Naive thymus-derived CD4-positive, alpha-beta T cell (primary cell): ENCODE measurements around the gene FKBP9. TPM values are rescaled to one million over a fixed set of nuclear protein-coding genes. Genes with fewer than 3 reads are reported as not detected.
"Not testable (repeated sequence)": the region's sequence is repeated elsewhere in the genome, so short reads cannot be mapped to it uniquely, and the experiment has no call there.

Experiments used
- ATAC-seq: fragments of 150-1000 bp; cut with Tn5 transposase; 2 replicates; pipeline ENCODE4 v1.10.0; 2021; ENCODE audit warnings: mild to moderate bottlenecking, moderate library complexity
- CTCF ChIA-PET: fragments of 350-600 bp; sonication (Branson Sonifier 250); formaldehyde crosslinking; loops from one replicate; lab custom pipeline; 2021; ENCODE audit warnings: antibody characterized with exemption; lab: Charles Lee
- POLR2A ChIA-PET: fragments of 350-600 bp; sonication (Branson Sonifier 250); formaldehyde crosslinking; loops from one replicate; lab custom pipeline; 2021; ENCODE audit warnings: antibody characterized with exemption, inconsistent platforms; lab: Charles Lee
- DNase-seq, 9 donors: peaks; one replicate each; pipeline versions ENCODE4 v3.0.0 to v3.0.0-alpha.2; 2020 to 2022; ENCODE audit warnings: mixed read lengths in 1 of 9
- H3K27ac ChIP-seq: one replicate; pipeline ENCODE4 v1.7.0; 2013; ENCODE audit warnings: mild to moderate bottlenecking, low read depth, low read length, moderate library complexity
- H3K27me3 ChIP-seq, 2 donors: one replicate each; pipeline ENCODE4 v1.7.0; 2013; ENCODE audit warnings: low read length in 2 of 2, mild to moderate bottlenecking in 2 of 2, moderate library complexity in 2 of 2; ENCODE audit not compliant: control insufficient read depth in 2 of 2, insufficient read depth in 2 of 2
- H3K36me3 ChIP-seq, 3 experiments: 1 replicate in 2 of 3; 2 replicates in 1 of 3; pipeline ENCODE4 v1.7.0; 2013; ENCODE audit warnings: low read length in 3 of 3, mild to moderate bottlenecking in 3 of 3, moderate library complexity in 1 of 3; ENCODE audit not compliant: insufficient read depth in 3 of 3, control insufficient read depth in 2 of 3
- H3K4me1 ChIP-seq, 2 donors: one replicate each; pipeline ENCODE4 v1.7.0; 2013; ENCODE audit warnings: low read length in 2 of 2, mild to moderate bottlenecking in 2 of 2, moderate library complexity in 1 of 2; ENCODE audit not compliant: control insufficient read depth in 2 of 2, insufficient read depth in 2 of 2
- H3K4me3 ChIP-seq: 2 replicates; pipeline ENCODE4 v1.7.0; 2013; ENCODE audit warnings: mild to moderate bottlenecking, low read length
- H3K9me3 ChIP-seq, 3 experiments: 1 replicate in 2 of 3; 2 replicates in 1 of 3; pipeline ENCODE4 v1.7.0; 2013; ENCODE audit warnings: low read length in 3 of 3; ENCODE audit not compliant: control insufficient read depth in 2 of 3
- H3K27ac Mint-ChIP-seq, 9 donors: one replicate each; pipeline ENCODE4 v1.8.0; 2020 to 2022; ENCODE audit warnings: mixed read lengths in 9 of 9, mild to moderate bottlenecking in 8 of 9, moderate library complexity in 5 of 9, inconsistent platforms in 2 of 9
- H3K27me3 Mint-ChIP-seq, 5 donors: one replicate each; pipeline ENCODE4 v1.8.0; 2021 to 2022; ENCODE audit warnings: mixed read lengths in 5 of 5, mild to moderate bottlenecking in 1 of 5
- H3K36me3 Mint-ChIP-seq, 5 donors: one replicate each; pipeline ENCODE4 v1.8.0; 2020 to 2022; ENCODE audit warnings: mixed read lengths in 5 of 5, mild to moderate bottlenecking in 3 of 5, inconsistent platforms in 1 of 5
- H3K4me1 Mint-ChIP-seq, 7 donors: one replicate each; pipeline ENCODE4 v1.8.0; 2020 to 2022; ENCODE audit warnings: mixed read lengths in 7 of 7, mild to moderate bottlenecking in 3 of 7, inconsistent platforms in 1 of 7
- H3K4me3 Mint-ChIP-seq, 10 donors: one replicate each; pipeline ENCODE4 v1.8.0; 2020 to 2022; ENCODE audit warnings: mild to moderate bottlenecking in 10 of 10, mixed read lengths in 10 of 10, moderate library complexity in 6 of 10, inconsistent platforms in 2 of 10
- H3K9me3 Mint-ChIP-seq, 11 donors: one replicate each; pipeline ENCODE4 v1.8.0; 2020 to 2022; ENCODE audit warnings: mixed read lengths in 11 of 11, mild to moderate bottlenecking in 4 of 11, inconsistent platforms in 1 of 11, moderate library complexity in 1 of 11
- intact Hi-C, 2 donors: fragments of 100-400 bp; cut with micrococcal nuclease; formaldehyde crosslinking; loops; one replicate each; pipeline ENCODE4 v1.15.1; 2023
- polyA plus RNA-seq, 2 donors: library from polyadenylated mRNA; unstranded; fragments of 300-500 nt; fragmentation: Illumina TruSeq; gene quantifications; one replicate each; pipeline ENCODE4 v1.2.3, GENCODE V29; 2021
- total RNA-seq, 6 experiments: library from RNA in 5 of 6; stranded (reverse) in 5 of 6; gene quantifications; 1 replicate in 5 of 6; 2 replicates in 1 of 6; pipeline ENCODE4 v1.2.3 and lab custom pipeline; 2021 to 2026

Gene FKBP9
- total and polyA plus RNA-seq, 7 experiments from 2014 or later = 0.22 to 3.4 (median 0.64) TPM; not detected in 1

DNA sequence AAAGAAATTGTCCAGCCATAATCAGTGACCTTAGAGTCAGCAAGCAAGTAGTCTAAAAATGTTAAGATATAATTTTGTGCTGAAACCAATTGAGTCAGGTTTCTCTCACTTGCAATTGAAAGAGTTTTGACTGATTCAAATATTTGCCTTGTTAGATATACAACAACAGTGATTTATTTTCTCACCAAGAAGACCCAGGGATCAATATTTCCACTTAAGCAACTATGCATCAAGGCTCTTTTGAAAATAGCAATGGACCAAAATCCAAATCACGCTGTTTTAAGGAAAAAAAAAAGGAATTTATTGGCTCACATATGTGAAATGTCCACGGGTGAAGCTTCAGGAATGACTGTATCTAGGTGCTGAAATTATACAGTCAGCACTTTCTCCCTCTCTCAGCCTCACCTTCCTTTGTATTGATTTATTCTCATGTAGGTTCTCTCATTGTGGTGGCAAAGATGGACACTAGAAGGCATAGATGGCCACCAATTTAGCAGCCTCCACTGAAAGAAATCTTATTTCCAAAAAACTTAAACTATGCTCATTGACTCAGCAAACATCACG, 9.7 kb upstream of the FKBP9 start:
- POLR2A ChIA-PET = no interaction called here

GRCh38 chr7:32948202-32948601, 9.0 kb upstream of the FKBP9 start:
- Mint-ChIP-seq H3K27ac (no peak overlapping the region), H3K4me3 (no peak overlapping the region), H3K9me3 (peaks cover 1 to 26% (median 13%) of the 10 kb centered on the region in 11 donors), H3K4me1 (peaks cover 0 to 6% (median 0%) of the 10 kb centered on the region in 7 donors), H3K36me3 (peaks cover 0 to 16% (median 9%) of the 10 kb centered on the region in 5 donors), H3K27me3 (peaks cover 0 to 10% (median 3%) of the 10 kb centered on the region in 5 donors)
- intact Hi-C loops = no loop called here
- ChIA-PET CTCF (interaction anchor here (8.7 kb wide), 1 partner anchor 102 kb away, joined by 134 read pairs; no protein-coding TSS in a partner anchor), POLR2A (no interaction called here)
- Histone ChIP-seq H3K9me3 (peaks cover 0 to 11% (median 0%) of the 10 kb centered on the region in 3 experiments), H3K27me3 (no peaks in the 10 kb centered on the region), H3K36me3 (no peaks in the 10 kb centered on the region), H3K27ac (no peak overlapping the region), H3K4me1 (peaks cover 0 to 1% of the 10 kb centered on the region in 2 donors), H3K4me3 (no peak overlapping the region)
- DNase-seq = no peak
- no peak for ATAC-seq

More for the DNA sequence above, 9.7 kb upstream of the FKBP9 start:
- intact Hi-C loops = no loop called here
- Histone ChIP-seq H3K27me3 (no peaks in the 10 kb centered on the region), H3K4me1 (peaks cover 0 to 3% of the 10 kb centered on the region in 2 donors), H3K9me3 (peaks cover 0 to 11% (median 0%) of the 10 kb centered on the region in 3 experiments), H3K36me3 (no peaks in the 10 kb centered on the region), H3K4me3 (no peak overlapping the region), H3K27ac (no peak overlapping the region)
- CTCF ChIA-PET = interaction anchor here (8.7 kb wide), 1 partner anchor 101 kb away, joined by 134 read pairs; no protein-coding TSS in a partner anchor
- Mint-ChIP-seq H3K9me3 (peaks cover 1 to 26% (median 13%) of the 10 kb centered on the region in 11 donors), H3K36me3 (peaks cover 0 to 16% (median 9%) of the 10 kb centered on the region in 5 donors), H3K4me1 (peaks cover 0 to 6% (median 0%) of the 10 kb centered on the region in 7 donors), H3K4me3 (no peak overlapping the region), H3K27me3 (peaks cover 0 to 10% (median 3%) of the 10 kb centered on the region in 5 donors), H3K27ac (no peak overlapping the region)
- DNase-seq = no peak
- no peak for ATAC-seq

- Mint-ChIP-seq H3K36me3 (peaks cover under 1 to 10% (median 7%) of the 10 kb centered on the region in 5 donors), H3K27ac (no peak overlapping the region), H3K4me1 (peaks cover under 1 to 2% (median under 1%) of the 10 kb centered on the region in 7 donors), H3K27me3 (peaks cover 5 to 22% (median 13%) of the 10 kb centered on the region in 5 donors), H3K9me3 (peaks cover 0 to 19% (median 9%) of the 10 kb centered on the region in 11 donors), H3K4me3 (no peak overlapping the region)
- DNase-seq (no peak), ATAC-seq (no peak)
- H3K27me3 ChIP-seq = no peaks in the 10 kb centered on the region
- POLR2A ChIA-PET = no interaction called here
- H3K36me3 ChIP-seq = no peaks in the 10 kb centered on the region
- H3K9me3 ChIP-seq = peaks cover 0 to 11% (median 0%) of the 10 kb centered on the region in 3 experiments
- intact Hi-C loops = no loop called here
- H3K4me3 ChIP-seq = no peak overlapping the region
- CTCF ChIA-PET = no interaction called here
- no peak overlapping the region for H3K27ac ChIP-seq
- no peaks in the 10 kb centered on the region for H3K4me1 ChIP-seq
Observed at GRCh38 chr7:32952876-32953275, 4.4 kb upstream of the FKBP9 start.

DNA sequence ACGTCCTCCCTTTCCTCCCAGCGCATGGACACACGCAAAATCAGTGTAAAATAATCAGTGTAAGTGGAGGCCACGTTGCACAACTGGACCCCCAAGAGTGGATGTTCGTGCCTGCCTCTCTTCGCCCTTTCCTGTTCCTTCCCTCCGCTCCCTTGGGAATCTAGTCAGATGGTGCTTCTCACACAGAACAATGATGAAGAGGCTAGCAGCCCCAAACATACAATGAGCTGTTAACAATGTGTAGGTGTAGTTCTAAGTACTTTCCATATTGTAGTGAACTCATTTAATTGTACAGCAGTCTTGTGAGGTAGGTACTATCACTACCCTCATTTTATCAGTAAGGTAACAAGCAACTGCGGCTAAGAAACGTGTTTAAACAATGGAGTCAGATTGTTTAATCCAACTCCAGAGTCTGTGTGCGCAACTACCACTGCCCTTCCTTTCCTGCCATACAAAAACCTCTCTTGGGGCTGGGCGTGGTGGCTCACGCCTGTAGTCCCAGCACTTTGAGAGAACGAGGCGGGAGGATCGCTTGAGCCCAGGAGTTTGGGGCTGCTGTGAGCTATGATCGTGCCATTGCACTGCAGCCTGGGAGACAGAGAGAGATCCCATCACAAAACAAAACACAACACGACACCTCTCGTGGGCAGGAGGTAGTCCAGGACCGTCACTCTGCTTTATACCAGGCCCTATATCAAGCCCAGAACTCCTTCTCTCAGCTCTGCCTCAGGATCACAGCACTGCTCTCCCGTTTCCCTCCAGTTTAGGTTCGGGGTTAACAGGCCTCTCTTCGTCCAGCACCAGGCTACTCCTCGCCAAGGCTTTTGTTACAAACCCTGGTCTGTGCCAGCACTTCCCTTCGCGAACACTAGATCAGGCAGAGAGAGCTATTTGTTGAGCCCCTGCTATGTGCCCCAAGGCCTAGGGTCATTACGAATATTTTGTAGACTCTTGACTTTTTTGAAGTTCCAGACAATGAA, 1.1 kb downstream of the FKBP9 start:
- H3K4me1 Mint-ChIP-seq = peaks cover 4 to 7% (median 5%) of the 10 kb centered on the region in 7 donors
- intact Hi-C loops = no loop called here
- Histone ChIP-seq H3K9me3 (no peaks in the 10 kb centered on the region), H3K4me1 (no peaks in the 10 kb centered on the region), H3K36me3 (no peaks in the 10 kb centered on the region), H3K27me3 (no peaks in the 10 kb centered on the region), H3K4me3 (no peak overlapping the region), H3K27ac (no peak overlapping the region)
- peak overlapping the region; percentile 73 to 85 (median 79) for H3K4me3 Mint-ChIP-seq
- no peak overlapping the region for H3K27ac Mint-ChIP-seq
- POLR2A ChIA-PET = no interaction called here
- peaks cover 28 to 45% (median 34%) of the 10 kb centered on the region in 5 donors for H3K27me3 Mint-ChIP-seq
- ATAC-seq (no peak), DNase-seq (no peak)
- CTCF ChIA-PET = interaction anchor here (0.6 to 0.9 kb wide), 3 partner anchors 112 to 159 kb away, joined by 3 read pairs; no protein-coding TSS in a partner anchor
- H3K36me3 Mint-ChIP-seq = peaks cover 0 to 5% (median 4%) of the 10 kb centered on the region in 5 donors
- peaks cover 0 to 3% (median 0%) of the 10 kb centered on the region in 11 donors for H3K9me3 Mint-ChIP-seq

DNA sequence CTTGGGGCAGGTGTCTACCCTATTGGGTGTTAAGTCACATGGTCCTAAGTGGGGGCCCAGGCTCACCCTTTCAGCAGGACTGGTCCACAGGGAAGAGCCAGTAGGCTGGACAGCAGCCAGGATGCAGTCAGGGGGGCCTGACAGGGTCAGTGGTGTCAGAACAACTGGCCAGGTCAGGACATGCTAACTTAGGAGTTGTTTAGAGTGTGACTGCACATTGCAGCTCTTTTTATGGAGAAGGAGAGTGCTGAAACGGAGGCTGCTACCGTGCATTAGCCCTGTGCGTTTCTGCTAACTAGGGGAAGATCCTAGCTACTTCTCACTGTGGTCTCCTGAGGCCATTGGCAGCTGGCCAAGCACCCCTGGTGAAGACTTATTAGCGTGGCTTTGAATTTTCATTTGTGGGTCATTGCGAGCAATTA, 6.7 kb downstream of the FKBP9 start:
- not testable (repeated sequence) for H3K4me3 Mint-ChIP-seq, H3K27ac Mint-ChIP-seq
- CTCF ChIA-PET = interaction anchor here (1.3 to 2.1 kb wide), 2 partner anchors 77 to 117 kb away, joined by 3 to 5 read pairs; no protein-coding TSS in a partner anchor

GRCh38 chr7:32964461-32965159, 7.4 kb downstream of the FKBP9 start:
- H3K9me3 ChIP-seq, H3K4me1 ChIP-seq, POLR2A ChIA-PET, H3K4me3 ChIP-seq, H3K4me1 Mint-ChIP-seq, H3K27me3 ChIP-seq, H3K36me3 Mint-ChIP-seq, H3K27ac ChIP-seq, H3K36me3 ChIP-seq, H3K9me3 Mint-ChIP-seq: not testable (repeated sequence)
- peaks cover 8 to 19% (median 16%) of the 10 kb centered on the region in 5 donors for H3K27me3 Mint-ChIP-seq
- H3K27ac Mint-ChIP-seq = peak overlapping the region in 1 of 9 donors; percentile 10
- DNase-seq (peak in 4 of 9 donors; percentile 17 to 29 (median 20)), ATAC-seq (peak; percentile 89)
- CTCF ChIA-PET = interaction anchor here (0.7 to 2.1 kb wide), 4 partner anchors 18 to 118 kb away, joined by 3 to 5 read pairs (median 4); no protein-coding TSS in a partner anchor
- intact Hi-C loops = loop anchor here (1.0 to 2.0 kb wide), 4 partner anchors 86 to 144 kb away; partner anchors contain the start of gene RP9 (in 1 of the 2)
- H3K4me3 Mint-ChIP-seq = peak overlapping the region in 2 of 10 donors; percentile 23 to 39

More for the DNA sequence above, 6.7 kb downstream of the FKBP9 start:
- H3K4me1 Mint-ChIP-seq, POLR2A ChIA-PET, H3K4me3 ChIP-seq, H3K27me3 ChIP-seq, DNase-seq, H3K4me1 ChIP-seq, H3K9me3 ChIP-seq, ATAC-seq, H3K9me3 Mint-ChIP-seq, H3K36me3 Mint-ChIP-seq, H3K27ac ChIP-seq, H3K36me3 ChIP-seq: not testable (repeated sequence)
- intact Hi-C loops = loop anchor here (1.0 to 2.0 kb wide), 4 partner anchors 86 to 145 kb away; partner anchors contain the start of gene RP9 (in 1 of the 2)
- peaks cover 16 to 23% (median 21%) of the 10 kb centered on the region in 5 donors for H3K27me3 Mint-ChIP-seq
